Measurements from ENCODE around the gene GNAT3. TPM values are rescaled to one million over a fixed set of nuclear protein-coding genes. Genes with fewer than 3 reads are reported as not detected.

GNAT3 gene
- total and polyA plus RNA-seq, 2 donors (not counting 3 experiments of a cell fraction or from before 2014, with no cell fraction given), result not detected

GRCh38 chr7:80533287-80533686 lies 21.4 kb upstream of the GNAT3 start:
- Histone ChIP-seq H3K36me3 (ENCODE audit: control insufficient read depth in 2 of 2, extremely low read depth in 1 of 2, insufficient read depth in 2 of 2, low read length in 2 of 2) (no peaks in the 10 kb centered on the region), H3K9me1 (replicated peaks; ENCODE audit: control insufficient read depth, extremely low read depth, insufficient read depth, low read length) (no peaks in the 10 kb centered on the region), H3K9me3 (replicated peaks; ENCODE audit: control insufficient read depth, insufficient read depth, low read length) (no peaks in the 10 kb centered on the region), H3K27me3 (ENCODE audit: control insufficient read depth in 2 of 2, insufficient read depth in 2 of 2, low read length in 2 of 2) (no peaks in the 10 kb centered on the region), H3K27ac (ENCODE audit: insufficient read depth, low read depth, low read length) (no peak overlapping the region), H3K9ac (replicated peaks; ENCODE audit: extremely low read depth, insufficient read depth, low read length) (no peak overlapping the region), H3K4me3 (replicated peaks in 1 of 3; ENCODE audit: insufficient read depth in 1 of 3, low read depth in 1 of 3, low read length in 3 of 3) (no peak overlapping the region), H2AFZ (ENCODE audit: low read depth, low read length) (no peak overlapping the region), H4K20me1 (replicated peaks; ENCODE audit: control insufficient read depth, extremely low read depth, insufficient read depth, low read length) (no peaks in the 10 kb centered on the region), H3K4me1 (ENCODE audit: control insufficient read depth, extremely low read depth, insufficient read depth, low read length) (no peaks in the 10 kb centered on the region), H3K4me2 (ENCODE audit: insufficient read depth, low read length) (no peak overlapping the region), H3K79me2 (ENCODE audit: control insufficient read depth, insufficient read depth, low read length) (no peaks in the 10 kb centered on the region)
- CTCF ChIA-PET, result no interaction called here
- DNase-seq (ENCODE audit: low read depth, low spot score), result no peak
- no TSS peak for BruUV-seq (replicated peaks)
- TF ChIP-seq POLR2AphosphoS5 (IDR thresholded peaks at IDR 0.05; ENCODE audit: insufficient read depth, low read depth, low read length), result no peak
- no peak for TF ChIP-seq FOS (IDR thresholded peaks at IDR 0.05; ENCODE audit: borderline replicate concordance, insufficient read depth, low read length)
- TF ChIP-seq, protein P1, sequence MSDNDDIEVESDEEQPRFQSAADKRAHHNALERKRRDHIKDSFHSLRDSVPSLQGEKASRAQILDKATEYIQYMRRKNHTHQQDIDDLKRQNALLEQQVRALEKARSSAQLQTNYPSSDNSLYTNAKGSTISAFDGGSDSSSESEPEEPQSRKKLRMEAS (IDR thresholded peaks at IDR 0.05; ENCODE audit: insufficient read depth, insufficient read length), result no peak
- TF ChIP-seq JUN (IDR thresholded peaks at IDR 0.05; ENCODE audit: borderline replicate concordance, insufficient read depth, insufficient read length, low read depth), result no peak
- no peak for TF ChIP-seq GATA2 (IDR thresholded peaks at IDR 0.05; ENCODE audit: insufficient read depth, insufficient read length, low read depth, low read length)
- TF ChIP-seq EZH2 (IDR thresholded peaks at IDR 0.05; ENCODE audit: borderline replicate concordance, low read depth, low read length, severe bottlenecking), result no peak
- TF ChIP-seq POLR2A (IDR thresholded peaks at IDR 0.05; ENCODE audit: low read depth, low read length), result no peak
- no peak for TF ChIP-seq MYC (IDR thresholded peaks at IDR 0.05; ENCODE audit: low read depth, low read length)
- TF ChIP-seq, protein P2, sequence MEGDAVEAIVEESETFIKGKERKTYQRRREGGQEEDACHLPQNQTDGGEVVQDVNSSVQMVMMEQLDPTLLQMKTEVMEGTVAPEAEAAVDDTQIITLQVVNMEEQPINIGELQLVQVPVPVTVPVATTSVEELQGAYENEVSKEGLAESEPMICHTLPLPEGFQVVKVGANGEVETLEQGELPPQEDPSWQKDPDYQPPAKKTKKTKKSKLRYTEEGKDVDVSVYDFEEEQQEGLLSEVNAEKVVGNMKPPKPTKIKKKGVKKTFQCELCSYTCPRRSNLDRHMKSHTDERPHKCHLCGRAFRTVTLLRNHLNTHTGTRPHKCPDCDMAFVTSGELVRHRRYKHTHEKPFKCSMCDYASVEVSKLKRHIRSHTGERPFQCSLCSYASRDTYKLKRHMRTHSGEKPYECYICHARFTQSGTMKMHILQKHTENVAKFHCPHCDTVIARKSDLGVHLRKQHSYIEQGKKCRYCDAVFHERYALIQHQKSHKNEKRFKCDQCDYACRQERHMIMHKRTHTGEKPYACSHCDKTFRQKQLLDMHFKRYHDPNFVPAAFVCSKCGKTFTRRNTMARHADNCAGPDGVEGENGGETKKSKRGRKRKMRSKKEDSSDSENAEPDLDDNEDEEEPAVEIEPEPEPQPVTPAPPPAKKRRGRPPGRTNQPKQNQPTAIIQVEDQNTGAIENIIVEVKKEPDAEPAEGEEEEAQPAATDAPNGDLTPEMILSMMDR (IDR thresholded peaks at IDR 0.05; ENCODE audit: extremely low read depth in 1 of 2, insufficient read depth in 1 of 2, low read depth in 1 of 2, low read length in 2 of 2), result no peak
- intact Hi-C loops (cut with micrococcal nuclease) (no loop called here), dilution Hi-C loops (cut with MboI; ENCODE audit: extremely low pct_ligation_motif_present, low sequenced_read_pairs) (no loop called here)
- FAIRE-seq, result no peak
- POLR2A ChIA-PET, result no interaction called here

Measured in endothelial cell of umbilical vein (primary cell).